KG1 (cell line): ENCODE data around the gene ASPN.
"Not testable (repeated sequence)": the region's sequence is repeated elsewhere in the genome, so short reads cannot be mapped to it uniquely, and the experiment has no call there.

ENCODE experiments used
- DNase-seq: peaks from one replicate; lab custom pipeline; 2025; lab: John Stamatoyannopoulos, UW

Gene ASPN

DNA sequence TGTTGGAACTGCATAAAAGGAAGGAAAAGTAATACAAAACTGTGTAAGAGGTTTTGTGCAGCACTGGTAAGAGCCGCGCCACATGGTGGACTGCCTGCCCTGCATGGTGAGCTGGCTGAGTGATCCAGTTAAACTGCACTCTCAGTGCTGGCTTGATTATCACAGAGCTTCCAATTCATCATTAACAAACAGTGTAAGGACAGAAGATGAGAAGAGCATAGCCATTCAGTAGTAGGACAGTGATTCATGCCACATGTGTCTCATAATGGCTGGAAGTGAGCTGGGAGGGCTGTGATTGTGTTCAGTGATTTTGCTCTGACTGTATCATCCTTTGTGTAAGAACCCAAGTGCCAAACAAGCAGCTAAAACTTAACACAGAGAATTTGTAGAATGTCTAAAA lies 14.1 kb downstream of the ASPN start:
- no peak for DNase-seq

DNA sequence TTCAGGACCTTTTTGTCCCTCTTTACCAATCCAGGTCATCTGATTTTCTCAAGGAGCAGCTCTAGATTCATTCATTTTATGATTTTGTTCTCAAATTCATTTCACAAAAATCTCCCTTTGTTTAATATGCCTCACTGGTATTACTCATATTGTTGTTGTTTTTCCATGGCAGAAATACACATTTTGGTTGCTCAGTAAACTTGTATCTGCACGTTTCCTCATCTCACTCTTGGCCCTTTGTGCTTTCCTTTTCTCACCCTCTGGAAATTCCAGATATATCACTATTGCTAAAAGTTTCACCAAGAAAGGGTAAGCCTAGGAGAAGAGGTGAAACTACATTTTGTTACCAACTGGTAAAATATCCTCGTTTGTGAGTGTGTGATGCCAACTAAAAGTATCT lies 14.8 kb downstream of the ASPN start:
- no peak for DNase-seq

DNA sequence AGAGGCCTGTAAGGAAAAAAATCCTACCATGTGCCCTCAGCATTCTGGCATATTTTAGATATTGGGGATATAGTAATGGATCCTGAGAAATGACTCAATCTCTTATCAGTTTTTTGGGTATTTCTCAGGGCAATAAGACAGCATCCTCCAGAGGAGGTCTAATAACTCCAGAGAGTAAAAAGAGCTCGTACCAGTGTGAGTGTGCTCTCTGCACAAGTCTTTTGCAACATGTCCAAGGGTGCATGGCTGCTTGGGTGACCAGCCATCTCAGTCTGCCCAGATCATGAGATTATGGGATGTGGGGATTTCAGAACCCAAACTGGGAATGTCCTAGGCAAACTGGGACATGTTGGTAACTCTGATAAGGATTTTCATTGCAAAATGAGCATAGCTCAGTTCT lies 15.3 kb downstream of the ASPN start:
- no peak for DNase-seq

DNA sequence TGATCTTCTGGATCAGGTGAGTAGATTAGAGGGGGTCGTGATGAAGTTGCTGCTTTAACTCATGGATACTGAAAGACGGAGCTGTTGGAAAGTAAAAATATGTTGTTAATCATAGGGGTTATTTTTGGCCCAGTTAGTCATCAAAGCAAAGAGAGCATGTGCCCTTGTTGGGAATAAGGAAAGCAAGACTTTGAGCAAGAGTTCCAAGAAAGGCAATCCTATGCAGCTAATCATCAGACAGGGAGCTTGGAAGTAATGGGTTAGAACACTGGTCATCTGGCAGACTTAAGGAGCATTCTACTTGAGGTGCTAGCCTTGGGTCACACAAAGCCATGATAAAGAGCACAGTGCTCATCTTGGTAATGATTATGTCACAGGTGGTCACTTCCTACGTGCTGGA lies 18.3 kb downstream of the ASPN start:
- no peak for DNase-seq

DNA sequence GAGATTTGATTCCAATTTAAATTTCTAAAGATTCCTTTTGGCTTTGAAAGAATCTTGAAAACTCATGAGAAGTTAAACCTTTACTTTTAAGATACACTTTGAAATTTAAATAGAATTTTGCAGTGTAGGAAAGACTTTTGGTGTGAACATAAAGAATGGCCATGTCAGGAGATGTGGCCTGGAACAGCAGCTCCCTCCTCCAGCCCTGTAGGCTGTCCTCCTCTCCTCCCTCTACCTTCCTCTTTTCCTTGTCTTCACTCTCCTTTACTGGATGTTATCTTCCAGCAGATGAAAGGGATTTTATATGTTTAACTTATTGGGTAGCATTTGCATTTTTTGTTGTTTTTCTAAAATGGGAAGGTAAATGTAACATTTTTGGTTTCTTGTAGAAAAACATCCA lies 18.9 kb downstream of the ASPN start:
- no peak for DNase-seq

DNA sequence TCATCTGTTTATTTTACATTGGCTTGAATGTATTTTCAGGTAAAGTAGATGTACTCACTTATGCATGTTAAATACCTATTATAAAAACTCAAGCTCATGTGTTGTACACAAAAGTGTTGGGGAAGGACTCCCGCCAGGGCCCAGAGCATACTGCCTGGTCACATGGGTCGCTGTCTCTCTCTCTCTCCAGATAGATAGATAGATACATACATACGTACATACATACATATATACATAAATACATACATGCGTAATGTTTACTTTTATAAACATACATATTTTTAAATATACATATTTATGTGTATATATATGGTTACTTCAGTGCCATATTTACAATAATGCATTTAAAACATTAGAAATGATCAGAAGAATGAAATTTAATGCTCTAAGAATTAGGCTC lies 24.7 kb downstream of the ASPN start:
- no peak for DNase-seq

DNA sequence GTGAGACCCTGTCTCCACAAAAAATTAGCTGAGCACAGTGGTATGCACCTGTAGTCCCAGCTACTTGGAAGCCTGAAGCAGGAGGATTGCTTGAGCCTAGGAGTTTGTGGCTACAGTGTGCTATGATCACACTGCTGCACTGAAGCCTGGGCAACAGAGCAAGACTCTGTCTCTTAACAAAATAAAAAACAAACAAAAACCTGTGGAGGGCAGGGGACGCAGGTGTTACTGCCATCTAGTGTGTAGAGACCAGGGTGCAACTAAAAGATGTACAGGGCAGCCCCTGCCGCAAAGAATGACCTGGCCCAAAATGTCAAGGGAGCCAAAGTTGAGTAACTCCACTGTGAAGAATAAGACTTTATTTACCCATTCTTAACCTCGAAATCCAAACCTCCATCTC lies 27.1 kb downstream of the ASPN start:
- DNase-seq, result no peak

DNA sequence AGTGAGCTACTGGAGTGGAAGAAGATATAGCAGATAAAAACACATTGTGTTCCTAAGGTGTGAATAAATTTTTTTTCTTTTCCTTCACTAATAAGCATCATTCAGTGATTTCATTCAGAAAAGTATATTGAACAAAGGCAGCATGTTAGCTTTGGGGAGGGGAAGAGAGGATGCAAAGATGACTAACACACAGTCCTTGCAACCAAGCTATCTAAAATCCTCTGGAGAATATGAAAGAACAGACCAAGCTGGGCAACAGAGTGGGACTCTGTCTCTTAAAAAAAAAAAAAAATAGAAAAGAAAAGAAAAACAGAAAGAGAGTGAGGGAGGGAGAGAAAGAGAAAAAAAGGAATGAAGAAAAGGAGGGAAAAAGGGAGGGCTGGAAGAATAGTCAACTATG lies 35.8 kb downstream of the ASPN start:
- no peak for DNase-seq

DNA sequence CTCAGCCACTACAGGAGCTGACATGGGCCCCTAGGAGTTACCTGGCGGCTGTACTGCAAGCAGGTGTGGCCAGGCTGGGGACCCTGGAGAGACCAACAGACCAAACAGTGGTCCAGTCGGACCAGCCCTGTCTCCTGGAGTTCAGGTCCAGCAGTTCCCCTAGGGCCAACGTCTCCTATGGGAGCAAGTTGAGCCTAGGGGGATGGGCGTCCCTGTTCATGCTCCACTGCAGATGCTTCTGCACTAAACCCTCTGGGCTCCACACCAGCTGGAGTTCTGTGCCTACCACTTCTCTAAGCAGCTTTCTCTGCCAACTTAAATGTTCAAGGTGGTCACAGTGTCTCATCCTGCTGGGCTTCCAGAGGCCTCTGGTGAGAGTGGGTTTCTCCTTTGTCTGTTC lies 37.5 kb downstream of the ASPN start:
- no peak for DNase-seq

DNA sequence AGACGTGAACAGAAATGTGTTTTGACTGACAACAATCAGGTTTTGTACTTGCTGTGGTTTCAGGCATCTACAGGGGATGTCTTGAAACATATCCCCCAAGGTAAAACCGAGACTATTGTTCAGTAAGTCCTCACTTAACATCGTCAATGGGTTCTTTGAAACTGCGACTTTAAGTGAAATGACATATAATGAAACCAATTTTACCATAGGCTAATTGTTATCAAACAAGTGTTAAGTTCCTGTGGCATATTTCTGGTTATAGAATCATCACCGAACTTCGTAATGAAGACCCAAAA lies 41.6 kb downstream of the ASPN start:
- DNase-seq, result no peak

DNA sequence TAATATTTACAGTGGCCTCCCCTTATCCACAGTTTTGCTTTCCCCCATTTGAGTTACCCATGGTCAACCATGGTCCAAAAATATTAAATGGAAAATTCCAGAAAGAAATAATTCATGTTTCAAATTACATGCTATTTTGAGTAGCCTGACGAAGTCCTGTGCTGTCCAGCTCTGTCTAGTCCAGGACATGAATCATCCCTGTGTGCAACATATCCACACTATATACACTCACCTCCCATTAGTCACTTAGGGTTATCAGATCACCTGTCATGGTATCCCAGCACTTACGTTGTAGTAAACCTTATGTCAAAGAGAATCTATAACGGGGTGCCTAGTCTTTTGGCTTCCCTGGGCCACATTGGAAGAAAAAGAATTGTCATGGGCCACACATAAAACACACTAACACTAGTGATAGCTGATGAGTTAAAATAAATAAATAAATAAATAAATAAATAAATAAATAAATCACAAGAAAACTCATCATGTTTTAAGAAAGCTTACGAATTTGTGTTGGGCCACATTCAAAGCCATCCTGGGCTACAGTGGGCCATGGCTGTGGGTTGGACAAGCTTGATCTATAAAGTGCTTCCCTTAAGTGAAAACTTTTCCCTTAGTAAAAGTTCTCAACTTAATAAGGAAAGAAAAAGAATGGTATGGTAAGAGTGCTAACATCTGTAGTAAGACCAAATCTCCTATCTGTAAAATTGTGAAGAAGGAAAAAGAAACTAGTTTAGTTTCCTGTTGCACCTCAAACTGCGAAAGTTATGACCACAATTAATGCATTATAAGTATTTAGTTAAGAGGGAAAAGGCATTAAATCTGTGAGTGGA lies 42.2 kb downstream of the ASPN start:
- no peak for DNase-seq

DNA sequence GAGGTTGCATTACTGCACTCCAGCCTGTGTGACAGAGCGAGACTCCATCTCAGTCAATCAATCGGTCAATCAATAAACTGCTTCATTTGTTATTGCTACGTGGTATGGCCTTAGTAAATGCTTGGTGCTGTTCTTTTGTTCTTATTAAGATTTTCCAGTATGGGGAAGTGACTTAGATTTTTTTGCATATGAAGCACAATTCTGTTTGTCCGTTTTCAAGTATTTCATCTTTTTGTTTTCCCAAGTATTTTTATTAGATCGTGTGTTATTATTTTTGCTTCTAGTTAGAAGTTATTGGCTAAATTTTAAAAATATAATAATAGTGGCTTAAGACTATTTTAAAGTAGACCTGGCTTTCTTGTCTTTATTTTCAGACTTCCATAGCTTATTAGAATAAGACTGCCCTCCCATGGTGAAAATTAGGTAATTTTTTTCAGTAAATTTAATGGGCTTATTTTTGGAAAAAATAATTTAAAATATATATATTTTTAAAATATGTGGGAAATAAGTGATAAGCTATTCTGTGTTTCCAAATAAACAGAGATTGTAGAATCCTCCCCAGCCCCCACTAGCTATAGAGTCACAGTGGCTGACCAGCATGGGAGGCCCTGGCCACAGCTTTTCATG lies 43.3 kb downstream of the ASPN start:
- DNase-seq, result no peak

DNA sequence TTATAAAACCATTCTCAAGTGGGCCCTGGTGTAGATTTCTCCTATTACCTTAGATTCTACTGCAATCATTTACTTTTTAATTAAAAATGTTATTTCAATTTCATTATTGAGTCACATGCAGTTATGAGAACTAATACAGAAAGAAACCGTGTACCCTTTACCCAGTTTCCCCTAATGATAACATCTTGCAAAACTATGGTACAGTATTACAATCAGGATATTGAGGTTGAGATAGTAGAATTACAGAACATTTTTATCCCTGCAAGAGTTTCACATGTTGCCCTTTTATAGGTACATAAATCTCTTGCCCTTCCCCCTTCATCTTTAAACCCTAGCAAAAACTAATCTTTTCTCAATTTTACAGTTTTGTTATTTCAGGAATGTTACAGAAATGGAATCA lies 47.0 kb downstream of the ASPN start:
- DNase-seq, result no peak

DNA sequence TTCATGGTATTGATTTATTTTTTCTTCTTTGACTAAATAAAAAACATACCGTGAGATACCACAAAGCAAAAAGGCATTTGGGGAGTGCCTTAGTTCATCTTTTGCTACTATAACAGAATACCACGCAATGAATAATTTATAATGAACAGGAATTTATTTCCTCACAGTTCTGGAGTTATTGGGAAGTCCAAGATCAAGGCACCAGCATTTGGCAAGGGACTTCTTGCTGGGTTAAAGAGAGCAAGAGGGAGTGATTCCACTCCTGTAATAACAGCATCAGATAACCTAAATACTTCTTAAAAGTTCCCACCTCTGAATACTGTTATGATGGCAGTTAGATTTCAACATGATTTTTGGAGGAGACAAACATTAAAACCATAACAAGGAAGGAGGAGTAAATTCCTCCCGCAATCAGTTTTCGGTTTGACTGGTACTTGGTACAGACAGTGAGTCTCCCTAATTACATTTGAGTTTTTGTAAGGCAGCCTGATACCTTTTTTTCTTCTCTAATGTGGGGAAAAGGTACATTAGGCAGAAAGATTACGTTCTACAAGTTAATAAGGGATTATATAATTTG lies 49.2 kb downstream of the ASPN start:
- DNase-seq, result no peak

DNA sequence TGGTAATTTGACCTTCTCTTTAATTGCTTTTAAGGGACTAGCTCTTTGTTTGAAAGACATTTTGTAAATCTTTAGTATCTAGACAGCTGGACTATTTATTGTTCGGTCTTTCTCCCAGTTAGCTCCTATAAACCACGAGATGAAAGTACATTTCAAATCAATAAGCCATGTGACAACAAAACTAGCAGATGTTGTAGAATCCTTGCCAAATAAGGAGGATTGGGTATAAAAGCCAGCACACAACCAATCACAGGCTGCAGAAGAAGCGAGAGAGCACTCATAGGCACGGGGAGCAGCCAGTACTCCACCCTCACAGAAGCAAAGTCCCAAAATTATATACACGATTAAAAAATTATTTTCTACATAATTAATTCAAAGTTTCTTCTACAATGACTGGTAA lies 50.0 kb downstream of the ASPN start:
- no peak for DNase-seq

DNA sequence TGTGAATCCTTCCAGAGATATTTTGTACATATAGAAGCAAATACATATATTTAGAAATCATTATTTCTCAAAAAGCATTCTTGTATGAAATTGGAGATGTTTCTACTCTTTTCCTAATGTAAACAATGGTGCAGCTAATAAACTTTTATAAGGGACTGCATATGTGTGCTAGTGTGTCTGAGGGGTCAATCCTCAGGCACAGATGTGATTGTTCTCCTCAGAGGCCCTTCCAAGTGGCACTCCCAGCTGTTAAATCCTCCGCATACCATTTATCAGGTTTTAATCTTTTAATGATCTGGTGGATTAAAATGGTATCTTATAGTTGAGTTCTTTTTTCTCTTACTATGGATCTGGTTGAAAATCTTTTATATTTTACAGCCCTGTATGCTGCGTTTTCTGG lies 52.5 kb downstream of the ASPN start:
- no peak for DNase-seq

DNA sequence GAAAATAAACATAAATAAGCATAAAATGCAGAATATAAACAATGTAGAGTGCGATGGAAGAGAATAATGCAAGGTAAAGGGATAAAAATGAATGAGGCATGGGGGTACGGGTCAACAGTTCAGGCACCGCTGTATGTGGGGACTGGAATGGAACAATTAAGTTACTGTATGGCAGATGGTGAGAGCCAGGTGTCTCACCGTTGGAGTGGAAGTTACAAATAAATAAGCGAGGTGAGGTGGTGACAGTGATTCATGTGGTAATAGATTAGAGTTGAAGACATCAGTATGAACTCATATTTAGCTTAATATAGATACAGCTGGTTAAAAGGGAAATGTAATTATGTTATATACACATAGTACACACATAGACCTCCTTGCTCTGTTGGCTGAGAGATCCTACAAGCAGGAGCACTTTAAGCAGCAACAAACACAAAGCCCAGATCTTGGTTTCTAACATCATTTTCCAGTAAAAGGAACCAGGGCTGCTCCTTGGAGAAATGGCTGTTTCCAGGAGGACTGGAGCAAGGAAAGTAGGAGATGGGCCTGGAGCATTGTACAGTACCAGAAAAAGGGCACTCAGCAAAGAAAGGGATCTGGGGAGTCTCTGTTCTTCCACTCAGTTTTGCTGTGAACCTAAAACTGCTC lies 55.7 kb downstream of the ASPN start:
- no peak for DNase-seq

DNA sequence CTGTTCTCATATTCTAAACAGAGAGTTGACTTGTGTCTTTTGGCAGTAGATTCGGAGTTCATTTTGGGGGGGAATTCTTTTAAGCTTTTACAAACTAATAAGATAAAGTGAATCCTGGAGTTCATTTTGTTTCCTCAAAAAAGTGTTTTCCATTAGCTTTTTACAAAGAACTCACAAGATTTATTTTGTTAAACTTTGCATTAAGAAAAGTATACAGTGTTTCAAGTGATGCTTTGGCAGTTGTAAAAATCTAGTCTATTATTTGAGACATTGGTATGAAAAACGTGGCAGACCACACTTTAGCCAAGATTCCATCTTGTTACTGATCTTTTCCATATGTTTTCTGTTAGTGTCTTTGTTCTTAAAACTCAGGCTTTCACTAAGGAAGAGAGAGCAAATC lies 56.8 kb downstream of the ASPN start:
- DNase-seq, result no peak

DNA sequence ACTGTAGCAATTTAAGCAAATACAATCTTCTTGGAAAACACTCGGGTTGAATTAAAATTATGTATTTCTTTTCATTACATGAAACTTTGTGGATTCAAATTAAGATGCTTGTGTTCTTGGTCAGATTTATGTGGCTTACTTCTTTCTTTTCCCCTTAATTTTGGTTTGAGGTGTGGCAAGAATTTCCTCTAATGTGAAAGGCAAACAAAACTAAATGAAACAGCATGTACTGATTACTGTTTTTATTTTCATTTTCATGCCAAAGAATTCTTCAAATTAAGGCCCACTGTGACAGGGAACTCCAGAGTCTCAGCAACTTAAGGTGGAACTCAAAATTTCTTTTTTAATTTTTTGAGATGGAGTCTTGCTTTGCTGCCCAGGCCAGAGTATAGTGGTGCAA lies 58.0 kb downstream of the ASPN start, which contains the start of gene OMD:
Gene OMD, minus strand, starts transcription at position 132 of the 400 bp plus-strand sequence. CDS start 6,913 bp downstream, outside the sequence.
- DNase-seq, result no peak

DNA sequence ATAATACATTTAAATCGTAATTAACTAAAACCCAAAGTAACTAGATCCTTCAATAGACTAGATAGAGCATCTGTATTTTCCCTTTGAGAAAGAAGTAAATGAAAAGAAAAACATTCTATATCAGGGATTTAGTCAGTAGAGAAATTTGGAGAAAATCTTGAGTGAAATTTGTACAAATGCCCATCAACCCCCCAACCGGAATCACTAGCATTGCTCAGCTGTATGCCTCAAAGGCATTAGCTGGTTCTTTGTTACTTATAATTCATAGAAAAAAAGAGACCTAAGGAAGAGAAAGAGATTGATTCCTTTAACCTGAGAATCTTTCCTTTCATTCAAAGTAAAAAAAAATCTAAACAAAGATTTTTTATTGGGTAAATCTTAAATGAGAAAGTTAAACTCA lies 58.7 kb downstream of the ASPN start:
- DNase-seq, result no peak

DNA sequence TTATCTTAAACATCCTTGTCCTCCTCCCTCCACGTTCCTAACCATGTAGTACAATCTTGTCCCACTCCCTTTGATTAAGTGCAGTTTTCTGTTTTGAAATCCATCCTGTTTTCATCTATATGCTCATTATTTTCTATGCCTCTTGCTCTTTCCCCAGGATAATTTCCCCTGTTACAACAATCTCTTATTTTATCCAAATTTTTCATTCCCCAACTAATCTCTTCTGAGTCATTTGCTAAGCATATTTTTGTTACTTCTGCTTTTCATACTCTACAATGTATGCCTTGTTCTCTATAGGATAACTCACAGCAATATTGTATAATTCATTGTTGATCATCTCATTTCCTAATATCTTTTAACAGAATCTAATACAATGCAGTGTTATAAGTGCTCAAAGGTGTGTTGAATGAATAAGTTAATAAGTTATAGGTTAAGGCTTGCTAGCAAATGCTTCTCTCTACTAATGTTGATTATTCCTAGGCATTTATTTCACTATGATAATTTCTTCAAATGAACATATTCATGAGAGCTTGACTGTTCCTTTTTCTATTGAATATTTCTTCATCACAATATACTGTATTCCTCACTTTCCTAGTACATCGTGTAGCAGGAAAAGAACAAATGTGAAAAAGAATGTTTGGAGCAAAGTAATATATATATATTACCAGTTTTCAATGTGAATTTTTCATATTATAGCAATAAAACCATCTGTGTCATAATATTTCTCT lies 59.5 kb downstream of the ASPN start:
- no peak for DNase-seq

DNA sequence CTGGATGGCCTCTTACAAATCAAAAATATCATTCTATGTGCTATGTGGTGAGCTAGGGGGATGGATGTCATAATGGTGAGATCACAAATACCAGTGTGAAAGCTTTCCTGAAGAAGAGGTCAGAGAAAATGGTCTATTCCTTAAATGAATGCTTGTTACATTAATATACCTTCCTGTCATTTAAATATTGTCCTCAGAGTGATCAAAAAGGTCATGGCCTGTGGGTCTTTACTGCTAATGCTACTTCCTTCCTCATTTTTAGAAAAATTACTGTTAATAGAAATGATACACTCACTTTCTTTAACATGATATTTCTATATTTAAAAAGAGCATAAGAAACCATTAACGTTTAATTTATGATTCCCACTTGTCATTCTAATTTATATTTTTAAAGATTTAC lies 67.7 kb downstream of the ASPN start:
- no peak for DNase-seq

DNA sequence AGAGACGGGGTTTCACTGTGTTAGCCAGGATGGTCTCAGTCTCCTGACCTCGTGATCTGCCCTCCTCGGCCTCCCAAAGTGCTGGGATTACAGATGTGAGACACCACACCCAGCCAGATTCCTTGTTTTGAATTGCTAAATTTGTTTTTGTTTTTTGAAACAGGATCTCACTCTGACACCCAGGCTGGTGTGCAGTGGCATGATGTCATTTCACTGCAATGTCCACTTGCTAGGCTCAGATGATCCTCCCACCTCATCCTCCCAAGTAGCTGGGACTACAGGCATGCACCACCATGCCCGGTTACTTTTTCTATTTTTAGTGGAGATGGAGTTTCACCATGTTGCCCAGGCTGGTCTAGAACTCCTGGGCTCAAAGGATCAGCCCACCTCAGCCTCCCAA lies 71.1 kb downstream of the ASPN start:
- not testable (repeated sequence) for DNase-seq
